HG03103 (cell line): ENCODE results near the gene CCR7.

Source experiments
- ATAC-seq: cut with Tn5 transposase; IDR thresholded peaks from one replicate; pipeline ENCODE4 v1.9.1; 2021; ENCODE audit warnings: low read depth; ENCODE audit not compliant: unreplicated experiment

The CCR7 gene, protein sequence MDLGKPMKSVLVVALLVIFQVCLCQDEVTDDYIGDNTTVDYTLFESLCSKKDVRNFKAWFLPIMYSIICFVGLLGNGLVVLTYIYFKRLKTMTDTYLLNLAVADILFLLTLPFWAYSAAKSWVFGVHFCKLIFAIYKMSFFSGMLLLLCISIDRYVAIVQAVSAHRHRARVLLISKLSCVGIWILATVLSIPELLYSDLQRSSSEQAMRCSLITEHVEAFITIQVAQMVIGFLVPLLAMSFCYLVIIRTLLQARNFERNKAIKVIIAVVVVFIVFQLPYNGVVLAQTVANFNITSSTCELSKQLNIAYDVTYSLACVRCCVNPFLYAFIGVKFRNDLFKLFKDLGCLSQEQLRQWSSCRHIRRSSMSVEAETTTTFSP

DNA sequence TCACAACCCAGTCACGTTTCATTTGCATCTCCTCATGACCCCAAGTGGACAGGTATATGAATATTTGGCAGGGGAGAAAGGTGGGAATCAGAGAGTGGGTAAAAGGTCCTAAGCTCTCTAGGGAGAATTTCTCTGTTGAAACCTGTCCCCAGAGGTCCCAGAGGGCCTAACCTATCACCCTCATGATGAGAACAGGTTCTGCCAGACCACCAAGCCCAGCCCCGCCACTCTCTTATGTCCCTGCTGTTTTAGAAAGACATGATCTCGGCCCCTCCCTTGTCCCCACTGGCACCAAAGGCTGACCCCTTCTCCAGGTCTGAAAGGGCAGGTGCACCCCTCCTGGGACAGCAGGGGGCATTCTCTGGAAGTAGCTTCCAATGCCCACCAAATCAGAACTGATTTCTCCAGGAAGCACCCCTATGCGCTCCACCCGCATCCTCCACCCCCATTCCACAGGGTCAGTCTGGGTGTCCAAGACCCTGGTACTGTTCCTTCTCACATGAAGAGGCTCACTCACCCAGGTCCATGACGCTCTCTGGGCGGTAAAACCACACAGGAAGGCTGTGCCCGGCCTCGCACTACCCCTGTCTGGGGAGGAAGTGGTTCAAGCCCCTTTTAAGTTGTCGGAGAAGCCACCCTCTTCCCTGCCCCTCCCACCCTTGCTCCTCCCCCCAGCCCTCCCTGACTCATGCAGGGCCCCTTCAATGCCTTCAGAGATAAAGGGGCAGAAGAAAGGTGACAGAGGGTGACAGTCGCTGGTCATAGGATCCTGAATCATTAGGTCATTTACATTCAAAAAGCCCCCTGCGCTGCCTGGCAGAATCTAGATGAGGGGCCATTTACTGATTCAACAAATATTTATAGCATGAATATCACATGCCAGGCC lies at the start of gene CCR7:
CCR7 (minus strand) TSS at position 590 of the 886 bp plus-strand sequence; CDS start at position 527, 63 bp downstream.
- no peak for ATAC-seq

DNA sequence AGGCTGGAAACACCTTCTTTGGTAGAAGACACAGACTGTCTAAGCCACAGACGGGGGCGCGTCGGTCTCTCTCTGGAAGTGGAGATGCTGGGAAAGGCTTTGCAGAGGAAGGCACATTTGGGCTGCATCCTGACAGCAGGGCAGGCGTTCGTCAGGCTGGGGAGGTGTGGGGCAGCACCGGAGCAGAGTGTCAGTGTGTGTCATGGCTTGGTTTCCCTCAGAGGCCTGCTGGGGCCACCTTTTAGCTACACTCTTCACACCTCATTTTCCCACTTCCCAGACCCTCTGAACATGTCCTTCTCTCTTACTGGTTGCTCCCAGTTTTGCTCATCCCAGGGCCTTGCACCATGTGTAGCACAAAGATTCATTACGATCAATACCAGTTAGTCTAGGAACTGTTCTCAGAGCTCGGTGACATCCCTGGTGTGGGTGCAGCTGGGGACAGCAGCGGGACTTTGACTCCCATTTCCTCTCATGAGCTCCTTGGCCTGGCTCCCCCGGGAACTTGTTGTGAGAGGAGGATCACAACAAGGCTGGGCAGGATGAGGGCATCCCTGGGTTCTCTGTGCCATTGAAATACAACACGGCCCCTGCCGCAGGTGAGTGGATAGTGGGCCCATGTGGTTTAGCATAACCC lies 49.3 kb upstream of the CCR7 start:
- no peak for ATAC-seq

DNA sequence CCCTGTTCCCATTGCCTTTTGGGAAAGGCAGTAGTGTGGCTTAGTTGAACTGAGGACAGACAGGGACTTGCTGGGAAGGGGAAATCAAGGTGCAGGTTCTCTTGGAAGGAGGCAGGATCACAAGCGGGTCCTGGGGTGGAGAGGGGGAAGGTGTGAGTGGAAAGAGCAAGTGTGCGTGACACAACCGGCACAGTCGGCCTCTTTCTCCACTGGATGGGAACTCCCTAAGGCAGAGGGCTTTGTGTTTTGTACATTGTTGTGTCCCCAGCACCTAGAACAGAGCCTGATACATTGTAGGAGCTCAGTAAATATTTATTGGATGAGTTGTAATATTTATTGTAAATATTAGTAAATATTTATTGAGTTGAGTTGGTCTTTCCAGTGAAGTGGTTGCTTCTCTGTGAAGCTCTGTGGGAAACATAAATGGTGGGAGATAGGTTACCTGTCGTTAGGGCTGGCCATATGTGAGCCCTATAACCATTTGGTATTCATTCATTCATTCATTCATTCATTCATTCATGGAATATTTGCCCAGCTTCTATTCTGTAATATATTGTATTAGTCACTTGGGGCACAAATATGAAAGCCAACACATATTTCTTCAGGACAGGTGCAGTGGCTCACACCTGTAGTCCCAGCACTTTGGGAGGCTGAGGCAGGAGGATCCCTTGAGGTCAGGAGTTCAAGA lies 48.3 kb upstream of the CCR7 start:
- no peak for ATAC-seq

DNA sequence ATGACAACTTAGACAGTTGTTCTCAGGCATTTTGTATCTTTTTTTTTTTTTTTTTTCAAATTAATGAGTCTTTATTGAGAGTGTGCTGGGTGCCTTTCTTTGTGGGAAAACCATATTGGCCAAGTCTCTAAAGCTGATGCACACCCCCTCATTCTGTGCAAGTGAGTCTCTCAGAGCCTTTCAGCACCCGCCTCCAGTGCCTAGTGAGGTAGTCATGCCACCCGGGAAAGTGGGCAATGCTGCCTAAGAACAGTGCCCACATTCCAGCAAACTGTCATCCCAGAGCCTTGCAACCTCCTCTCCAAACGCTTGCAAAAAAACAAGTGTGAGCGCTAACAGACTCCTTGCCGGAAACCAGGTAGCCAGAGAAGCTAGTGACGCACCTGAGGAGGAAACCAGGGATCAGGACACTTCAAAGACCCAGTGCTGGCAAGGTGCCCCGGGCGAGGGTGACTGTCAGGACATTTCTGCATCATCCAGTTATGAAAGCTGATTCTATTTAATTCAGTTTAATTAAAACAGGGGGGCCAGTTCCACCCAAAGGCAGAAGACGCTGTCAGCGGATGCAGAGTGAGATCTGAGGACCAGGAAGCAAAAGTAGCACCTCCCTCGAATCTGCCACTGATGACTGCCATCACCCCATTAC lies 47.5 kb upstream of the CCR7 start:
- ATAC-seq: no peak

DNA sequence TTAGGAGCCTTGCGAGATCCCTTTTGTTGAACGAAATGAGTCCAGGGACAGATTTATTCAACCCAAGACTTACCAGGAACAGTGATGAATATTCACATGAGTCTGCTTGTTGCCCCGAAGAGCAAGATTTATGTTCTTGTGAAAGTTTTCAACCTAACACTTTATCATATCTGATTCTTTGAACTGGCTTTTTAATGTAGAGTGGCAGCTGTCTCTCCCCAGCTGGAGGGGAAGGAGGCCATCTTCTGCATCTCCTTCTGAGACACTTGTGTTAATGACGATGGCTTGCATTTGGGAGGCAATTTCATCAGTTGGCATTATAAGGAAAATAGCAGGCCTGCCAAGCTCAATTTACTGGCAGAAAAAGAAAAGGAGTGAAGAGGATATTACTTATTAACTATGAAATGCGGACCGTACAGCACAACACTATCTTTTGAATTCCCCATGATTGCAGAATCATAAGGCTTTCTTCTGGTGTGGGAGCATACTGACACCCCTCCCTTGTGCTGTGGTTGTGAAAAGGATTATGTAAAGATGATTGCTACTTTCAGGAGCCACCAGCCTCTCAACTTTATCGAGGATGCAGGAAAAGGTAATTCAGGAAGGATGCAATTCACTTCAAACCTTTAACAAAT lies 46.7 kb upstream of the CCR7 start:
- no peak for ATAC-seq

DNA sequence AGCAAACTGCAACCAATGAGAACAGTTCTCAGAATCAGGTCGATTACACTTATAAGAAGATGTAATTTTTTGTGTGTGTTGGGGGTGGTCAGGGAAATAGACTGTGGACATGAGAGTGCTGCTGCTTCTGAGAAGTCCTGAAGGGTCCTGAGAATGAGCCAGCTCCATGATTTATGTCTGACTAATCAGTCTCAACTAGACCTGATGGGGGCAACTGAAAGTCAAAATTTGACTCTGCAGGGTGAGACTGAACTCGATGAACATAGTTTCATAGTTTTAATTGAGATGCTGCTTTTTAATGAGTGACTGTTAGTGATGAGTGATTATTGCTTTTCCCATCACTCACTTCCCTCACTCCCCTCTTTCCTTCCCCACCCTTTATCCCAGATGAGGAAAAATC lies 45.1 kb upstream of the CCR7 start:
- no peak for ATAC-seq

DNA sequence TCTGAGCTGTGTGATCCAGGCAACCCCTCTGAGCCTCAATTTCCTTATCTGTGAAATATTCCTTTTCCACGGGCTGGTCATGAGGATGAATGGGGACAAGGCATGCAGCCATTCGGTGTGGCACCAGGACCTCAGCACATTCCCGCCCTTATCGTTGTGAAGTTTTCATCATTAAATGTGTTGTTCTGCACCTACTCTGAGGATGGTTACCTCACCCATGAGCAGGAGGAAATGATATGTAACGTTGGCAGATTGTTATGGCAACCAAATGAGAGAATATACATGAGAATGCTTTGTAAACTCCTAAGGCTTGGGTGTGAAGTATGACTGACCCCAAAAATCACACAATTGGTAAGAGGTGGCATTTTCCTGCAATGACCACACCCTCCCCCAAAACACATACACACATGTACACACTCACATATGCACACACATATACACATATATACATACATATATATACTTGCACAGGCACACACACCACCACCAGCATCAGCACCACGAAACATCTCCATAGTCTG lies 42.8 kb upstream of the CCR7 start:
- no peak for ATAC-seq

DNA sequence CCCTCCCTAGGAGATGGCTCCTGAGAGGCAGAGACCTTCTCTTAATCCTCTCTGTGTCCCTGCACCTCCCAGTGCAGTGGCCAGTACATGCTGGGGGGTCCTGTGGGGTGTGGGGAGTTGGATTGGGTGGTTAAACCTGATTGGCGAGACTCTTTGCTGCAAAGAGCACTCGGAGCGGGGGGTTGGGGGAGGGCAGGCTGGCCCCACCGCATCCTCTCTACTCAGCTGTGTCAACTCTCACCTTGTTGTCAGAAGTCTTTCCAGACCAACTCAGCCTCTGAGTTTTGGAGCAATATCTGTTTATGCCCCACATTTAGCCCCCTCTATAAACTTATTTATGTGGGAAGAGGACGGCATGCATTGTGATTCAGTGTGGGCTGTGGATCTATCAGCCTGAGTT lies 42.4 kb upstream of the CCR7 start:
- ATAC-seq: no peak

DNA sequence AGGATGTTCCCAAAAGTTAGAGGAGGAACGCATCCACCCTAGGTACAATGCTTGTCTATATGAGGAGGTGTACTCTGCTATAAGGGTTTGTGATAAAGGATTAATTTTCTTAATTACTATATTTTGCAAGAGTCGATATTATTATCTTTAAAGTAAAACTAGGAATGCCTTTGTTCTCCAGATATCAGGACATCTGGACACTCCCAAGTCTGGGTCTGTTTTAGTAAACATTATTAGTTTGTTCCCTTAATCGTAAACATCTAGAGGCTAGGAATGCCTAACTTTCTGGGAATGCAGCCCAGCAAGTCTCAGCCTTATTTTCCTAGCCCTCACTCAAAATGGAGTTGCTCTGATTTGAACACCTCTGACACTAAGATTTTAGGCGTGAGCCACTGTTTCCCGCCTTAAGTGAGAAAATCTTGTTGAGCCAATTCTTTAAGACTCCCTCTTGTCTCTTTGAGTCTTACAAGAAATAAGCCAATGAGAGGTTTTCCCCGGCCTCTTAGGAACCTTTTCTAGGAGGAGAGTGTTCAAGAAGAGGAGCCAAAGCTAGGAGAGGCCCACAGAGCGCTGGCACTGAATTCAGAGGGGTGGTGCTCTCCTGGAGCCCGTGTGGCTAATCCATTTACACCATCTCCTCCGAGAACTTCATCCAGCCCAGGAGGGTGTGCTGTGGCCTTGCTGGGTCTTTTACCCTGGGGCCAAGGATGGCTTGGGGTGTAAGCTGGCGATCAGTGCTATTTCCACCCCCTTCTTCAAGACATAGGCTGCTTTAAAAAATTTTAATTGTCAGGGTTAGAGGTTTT lies 41.5 kb upstream of the CCR7 start:
- ATAC-seq: no peak

DNA sequence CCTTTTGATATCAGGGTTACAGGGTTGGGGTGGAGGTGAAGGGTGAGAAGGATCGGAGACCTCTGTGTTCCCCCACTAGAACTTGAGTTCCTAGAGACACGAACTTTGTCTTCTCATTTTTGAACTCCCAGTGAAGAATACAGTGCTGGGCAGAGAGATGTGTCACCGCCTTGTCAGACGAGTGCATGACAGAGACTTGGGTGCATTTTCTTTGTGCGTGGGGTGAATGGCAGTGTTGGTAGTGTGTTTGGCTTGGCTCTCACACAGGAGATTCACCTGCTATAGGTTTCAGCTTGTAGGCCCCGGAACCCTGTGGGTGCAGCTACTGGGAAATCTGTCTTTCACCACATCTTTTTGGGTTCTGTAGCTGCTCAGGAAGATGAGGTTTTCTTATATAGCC lies 40.0 kb upstream of the CCR7 start:
- ATAC-seq: no peak

DNA sequence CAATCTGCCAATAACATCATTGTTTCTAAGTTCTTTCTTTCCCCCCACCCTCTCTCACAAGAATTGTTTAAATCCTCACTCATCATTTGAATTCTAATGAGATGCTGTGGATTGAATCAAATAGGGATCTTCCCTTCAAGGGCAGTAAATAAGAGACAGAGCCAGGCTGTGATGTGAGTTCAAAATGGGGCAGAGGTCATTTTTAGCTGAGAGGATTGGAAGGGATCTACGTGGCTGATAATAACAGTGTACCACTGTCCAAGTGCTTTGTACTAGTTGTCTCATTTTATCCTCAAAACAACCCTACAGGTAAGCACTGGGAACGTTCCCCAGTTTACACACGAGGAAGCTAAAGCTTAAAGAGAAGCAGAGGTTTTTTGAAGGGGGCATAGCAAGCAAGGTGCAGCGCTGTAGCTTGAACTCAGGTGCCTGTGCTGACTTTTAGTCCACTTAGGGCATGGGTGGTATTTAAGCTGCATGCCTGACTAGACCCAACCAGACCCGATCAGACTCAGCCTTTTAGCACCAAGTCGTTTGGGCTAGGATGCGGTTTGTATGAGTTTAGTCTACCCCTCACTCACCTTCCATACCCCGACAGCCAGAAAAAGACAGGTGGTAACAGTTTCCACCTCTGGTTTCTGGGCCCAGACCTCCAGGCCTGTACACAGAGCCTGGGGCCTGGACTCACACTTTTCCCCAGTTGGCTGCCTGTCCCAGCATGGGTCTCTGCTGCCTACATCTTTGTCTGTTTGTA lies 39.2 kb upstream of the CCR7 start:
- no peak for ATAC-seq

DNA sequence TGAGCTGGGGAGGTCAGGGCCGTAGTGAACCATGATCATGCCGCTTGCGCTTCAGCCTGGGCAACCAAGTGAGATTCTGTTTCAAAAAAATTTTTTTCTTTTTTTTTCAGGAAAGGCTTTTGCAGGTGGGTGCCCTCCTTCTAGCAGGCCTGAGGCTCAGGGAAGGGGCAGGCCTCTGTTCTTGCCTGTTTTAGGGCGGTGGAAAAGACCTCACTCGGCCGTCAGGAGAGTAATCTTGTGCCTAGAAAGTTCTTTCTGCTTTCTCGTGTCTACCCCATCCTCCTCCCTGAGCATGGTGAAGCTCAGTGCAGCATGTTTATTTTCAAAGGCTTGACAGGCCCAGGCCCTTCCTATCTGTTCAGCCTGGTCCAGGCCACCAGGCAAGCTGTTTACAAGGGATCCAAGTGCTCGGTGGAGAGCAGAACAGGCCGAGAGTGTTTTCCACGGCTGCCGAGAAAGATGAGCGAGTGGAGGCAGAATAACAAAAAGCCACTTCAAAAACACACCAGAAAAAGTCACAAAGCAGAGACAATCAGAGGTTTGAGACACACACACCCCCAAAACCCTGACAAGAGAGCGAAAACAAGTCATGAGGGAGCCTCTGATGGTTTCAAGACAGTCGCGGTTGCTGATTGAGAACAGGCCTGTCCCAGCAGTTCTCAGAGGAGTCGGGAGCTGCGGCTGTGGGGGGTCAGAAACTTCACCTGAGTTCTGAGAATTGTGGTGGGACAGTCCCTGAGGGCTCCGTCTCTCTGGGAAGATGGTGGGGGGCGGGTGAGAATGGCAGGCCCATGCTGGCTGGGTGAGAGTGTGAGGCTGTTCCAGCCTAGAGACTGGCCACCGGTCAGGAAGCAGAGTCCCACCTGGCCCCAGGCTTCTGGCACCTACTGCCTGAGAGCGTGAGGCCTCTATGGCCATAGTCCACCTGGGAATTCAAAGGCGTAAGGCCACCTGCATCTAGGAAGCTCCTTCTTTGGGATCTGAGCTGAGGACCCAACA lies 37.5 kb upstream of the CCR7 start:
- no peak for ATAC-seq

DNA sequence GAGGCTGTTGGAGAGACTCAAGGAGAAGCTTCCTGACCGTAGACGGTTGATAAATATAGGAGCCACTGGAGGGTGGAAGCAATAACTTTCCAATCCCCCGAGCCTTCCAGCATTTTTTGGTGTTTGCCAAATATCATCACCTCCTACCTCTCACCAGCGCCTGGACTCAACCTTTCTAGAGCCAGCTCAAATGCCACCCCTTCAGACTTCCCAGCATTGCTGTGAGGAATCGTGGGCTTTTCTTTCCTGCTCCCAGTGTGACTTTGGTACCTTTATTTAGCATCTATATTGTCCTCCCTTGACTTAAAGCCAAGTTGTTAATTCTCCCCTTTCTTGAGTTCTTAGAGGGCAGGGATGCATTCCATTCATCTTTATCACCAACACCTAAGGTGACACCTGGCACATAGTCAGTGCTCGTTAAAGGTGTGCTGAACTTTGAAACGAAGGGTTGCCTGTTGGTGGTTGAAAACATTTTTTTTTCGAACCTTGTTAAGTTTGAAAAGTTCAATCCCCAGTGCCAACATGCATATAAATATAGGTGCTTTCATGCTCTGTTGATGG lies 35.3 kb upstream of the CCR7 start:
- no peak for ATAC-seq

DNA sequence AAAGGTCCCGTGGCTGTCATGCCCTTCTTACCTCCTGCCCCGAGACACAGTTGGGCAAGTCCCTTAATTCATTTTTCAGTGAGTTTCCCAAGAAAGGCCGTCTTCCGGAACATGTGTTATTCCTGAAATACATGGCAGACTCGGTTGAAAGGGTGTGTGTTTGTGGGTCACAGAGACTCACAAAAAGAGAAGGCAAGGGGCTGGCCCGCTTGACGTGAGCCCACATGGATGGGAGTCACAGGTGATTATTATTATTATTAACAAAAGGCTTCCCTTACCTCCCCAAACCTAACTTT lies 34.1 kb upstream of the CCR7 start:
- no peak for ATAC-seq

DNA sequence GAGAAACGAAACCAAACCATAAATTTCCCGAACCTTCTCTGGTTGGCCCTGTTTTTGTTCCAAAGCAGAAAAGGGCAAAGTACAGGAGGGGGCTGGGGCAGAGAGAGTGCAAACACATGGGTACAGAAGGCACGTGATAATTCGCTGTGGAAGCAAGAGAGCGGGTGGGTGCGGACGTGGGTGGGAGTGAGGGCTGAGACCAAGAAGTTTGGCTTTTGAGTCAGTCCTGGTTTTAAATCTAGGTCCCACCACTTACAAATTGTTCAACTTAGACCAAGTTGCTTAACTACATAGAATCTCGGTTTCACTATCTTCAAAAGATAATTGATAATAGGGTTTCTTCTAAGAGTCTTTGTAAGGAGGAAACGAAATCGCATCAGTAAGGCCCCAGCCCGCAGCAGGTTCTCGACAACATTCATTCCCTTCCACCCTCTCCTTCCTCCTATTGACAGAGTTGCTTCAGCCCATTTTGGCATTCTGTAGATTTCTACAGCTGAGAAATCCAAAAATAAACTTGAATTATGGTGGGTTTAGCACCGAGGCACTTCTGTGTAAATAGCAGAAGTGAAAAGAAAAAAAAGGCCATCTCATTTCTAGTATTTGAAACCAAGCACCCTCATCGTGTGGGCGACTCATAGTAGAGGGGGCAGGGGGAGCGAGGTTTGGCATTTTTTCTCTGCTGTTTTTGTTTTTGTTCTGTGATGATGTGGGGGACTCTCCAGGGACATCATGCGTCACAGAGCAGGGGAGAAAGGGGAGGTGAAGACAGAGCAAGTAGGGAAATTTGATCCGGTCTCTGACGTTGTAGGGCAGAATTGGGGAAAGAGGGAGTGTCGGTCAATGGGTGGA lies 33.6 kb upstream of the CCR7 start:
- peak; percentile 50 for ATAC-seq

DNA sequence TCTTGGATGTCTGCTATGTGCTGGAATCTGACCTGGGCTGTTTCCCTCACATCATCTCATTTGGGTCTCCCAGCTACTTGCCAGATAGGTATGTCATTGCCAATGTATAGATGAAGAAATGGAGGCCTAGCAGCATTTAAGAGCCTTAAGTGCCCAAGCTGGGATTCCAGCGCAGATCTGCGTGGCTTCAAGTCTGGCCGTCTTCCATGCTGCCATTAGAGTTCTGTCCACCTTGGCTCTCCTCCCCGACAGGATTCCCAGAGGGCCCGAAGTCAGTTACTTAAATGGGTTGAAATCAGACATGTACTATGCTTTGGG lies 33.0 kb upstream of the CCR7 start:
- ATAC-seq: no peak
